HEK293 (cell line): ENCODE data around the gene HERC5.

ENCODE experiments used
- CTCF ChIP-seq: fragments of 450-650 bp; formaldehyde crosslinking; IDR thresholded peaks from 2 replicates; pipeline ENCODE4 v1.5.1; 2016; ENCODE audit warnings: missing biosample characterization, missing genetic modification characterization
- GLI2 ChIP-seq: fragments of 450-650 bp; formaldehyde crosslinking; IDR thresholded peaks from 2 replicates; pipeline ENCODE4; 2017; ENCODE audit warnings: missing biosample characterization, missing genetic modification characterization, low read depth, borderline replicate concordance
- REST ChIP-seq: fragments of 450-650 bp; formaldehyde crosslinking; IDR thresholded peaks from 2 replicates; pipeline ENCODE4 v1.5.1; 2016; ENCODE audit warnings: missing biosample characterization, missing genetic modification characterization
- ZNF132 ChIP-seq: fragments of 450-650 bp; formaldehyde crosslinking; IDR thresholded peaks from 2 replicates; pipeline ENCODE4 v1.5.1; 2017; ENCODE audit warnings: missing biosample characterization, missing genetic modification characterization, borderline replicate concordance
- ZNF19 ChIP-seq: fragments of 450-650 bp; formaldehyde crosslinking; IDR thresholded peaks from 2 replicates; pipeline ENCODE4; 2016; ENCODE audit warnings: missing biosample characterization, missing genetic modification characterization, low read depth
- ZNF24 ChIP-seq: fragments of 450-650 bp; formaldehyde crosslinking; IDR thresholded peaks from 2 replicates; pipeline ENCODE4 v1.5.1; 2016; ENCODE audit warnings: missing biosample characterization, missing genetic modification characterization
- ZNF529 ChIP-seq: fragments of 450-650 bp; formaldehyde crosslinking; IDR thresholded peaks from 2 replicates; pipeline ENCODE4 v1.5.1; 2017; ENCODE audit warnings: missing genetic modification characterization, missing biosample characterization; ENCODE audit not compliant: insufficient replicate concordance
- ZNF610 ChIP-seq: fragments of 450-650 bp; formaldehyde crosslinking; IDR thresholded peaks from 2 replicates; pipeline ENCODE4 v1.5.1; 2016; ENCODE audit warnings: missing biosample characterization, missing genetic modification characterization, borderline replicate concordance

- TF ChIP-seq REST (tag by site-specific recombination) (no peak), ZNF19 (tag by site-specific recombination) (no peak), CTCF (no peak), ZNF610 (tag by site-specific recombination) (no peak), ZNF24 (tag by site-specific recombination) (no peak), ZNF529 (no peak), ZNF132 (tag by site-specific recombination) (no peak), GLI2 (tag by site-specific recombination) (no peak)
These were observed 43.1 kb upstream of the HERC5 start for GRCh38 chr4:88413801-88414200.
